Suprapubic skin (tissue), 4 donors: ENCODE measurements around the gene SOX5.

Experiments
- EP300 ChIP-seq: sonication (generic); formaldehyde crosslinking; IDR thresholded peaks from one replicate; pipeline ENCODE4 v1.6.1; 2017; ENCODE audit warnings: antibody characterized with exemption
- POLR2AphosphoS5 ChIP-seq, 3 donors: sonication (generic); formaldehyde crosslinking; IDR thresholded peaks; one replicate each; pipeline ENCODE4 v1.6.1; 2017; ENCODE audit warnings: antibody characterized with exemption in 3 of 3
- TF ChIP-seq, protein P1 (sequence below), 2 donors: fragments of 200-600 bp in 1 of 2; fragments of 450-650 bp in 1 of 2; sonication (generic) in 1 of 2; IDR thresholded peaks; one replicate each; pipeline ENCODE4 v1.5.1; 2016 to 2019; ENCODE audit warnings: antibody characterized with exemption in 2 of 2, mild to moderate bottlenecking in 1 of 2, moderate library complexity in 1 of 2

DNA sequence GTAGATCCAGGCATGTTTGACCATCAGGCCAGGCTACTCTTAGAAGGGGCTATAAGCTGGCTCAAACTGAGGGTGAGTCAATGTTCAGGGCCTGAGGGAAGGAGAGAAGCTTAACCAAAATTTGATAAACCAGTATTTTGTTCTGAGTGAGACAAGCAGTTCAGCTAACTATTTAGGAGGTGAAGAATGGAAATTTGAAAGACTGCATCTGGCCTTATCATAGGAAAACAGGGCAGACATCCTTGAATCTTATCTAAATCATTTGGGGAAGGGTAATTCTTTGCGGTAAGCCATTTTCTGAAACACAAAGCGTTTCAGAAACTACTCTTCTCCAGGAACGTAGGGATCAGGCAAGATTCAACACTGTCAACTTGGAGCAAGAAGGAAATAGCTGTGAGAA, 447.2 kb downstream of the SOX5 start:
- no peak for TF ChIP-seq POLR2AphosphoS5 (IDR thresholded peaks at IDR 0.05)
- TF ChIP-seq, protein P1, sequence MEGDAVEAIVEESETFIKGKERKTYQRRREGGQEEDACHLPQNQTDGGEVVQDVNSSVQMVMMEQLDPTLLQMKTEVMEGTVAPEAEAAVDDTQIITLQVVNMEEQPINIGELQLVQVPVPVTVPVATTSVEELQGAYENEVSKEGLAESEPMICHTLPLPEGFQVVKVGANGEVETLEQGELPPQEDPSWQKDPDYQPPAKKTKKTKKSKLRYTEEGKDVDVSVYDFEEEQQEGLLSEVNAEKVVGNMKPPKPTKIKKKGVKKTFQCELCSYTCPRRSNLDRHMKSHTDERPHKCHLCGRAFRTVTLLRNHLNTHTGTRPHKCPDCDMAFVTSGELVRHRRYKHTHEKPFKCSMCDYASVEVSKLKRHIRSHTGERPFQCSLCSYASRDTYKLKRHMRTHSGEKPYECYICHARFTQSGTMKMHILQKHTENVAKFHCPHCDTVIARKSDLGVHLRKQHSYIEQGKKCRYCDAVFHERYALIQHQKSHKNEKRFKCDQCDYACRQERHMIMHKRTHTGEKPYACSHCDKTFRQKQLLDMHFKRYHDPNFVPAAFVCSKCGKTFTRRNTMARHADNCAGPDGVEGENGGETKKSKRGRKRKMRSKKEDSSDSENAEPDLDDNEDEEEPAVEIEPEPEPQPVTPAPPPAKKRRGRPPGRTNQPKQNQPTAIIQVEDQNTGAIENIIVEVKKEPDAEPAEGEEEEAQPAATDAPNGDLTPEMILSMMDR (IDR thresholded peaks at IDR 0.05), result no peak
- TF ChIP-seq EP300, result no peak
